ENCODE data around the gene KIRREL1.

DNA sequence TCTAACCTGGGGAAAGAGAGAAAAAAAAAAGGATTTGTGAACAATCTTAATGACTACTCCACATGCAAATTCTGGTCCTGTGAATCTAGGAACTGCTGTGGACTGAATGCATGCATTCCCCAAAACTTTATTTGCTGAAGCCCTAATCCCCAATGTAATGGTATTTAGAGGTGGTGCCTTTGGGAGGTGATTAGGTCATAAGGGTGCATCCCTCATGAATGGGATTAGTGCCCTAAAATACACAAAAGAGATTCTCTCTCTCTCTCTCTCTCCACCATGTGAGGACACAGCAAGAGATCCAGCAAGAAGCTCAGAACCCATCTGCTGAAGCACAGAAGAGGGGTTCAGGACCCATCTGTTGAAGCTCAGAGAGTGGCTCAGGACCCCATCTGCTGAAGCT, 26.2 kb upstream of the KIRREL1 start:
- TF ChIP-seq TSHZ2 (CRISPR knock-in tag; IDR thresholded peaks at IDR 0.05) (no peak), GLIS3 (CRISPR knock-in tag; IDR thresholded peaks at IDR 0.05) (no peak), ZNF70 (CRISPR knock-in tag; IDR thresholded peaks at IDR 0.05) (no peak), BACH2 (CRISPR knock-in tag; IDR thresholded peaks at IDR 0.05; ENCODE audit: borderline replicate concordance) (no peak), CSRNP3 (CRISPR knock-in tag; IDR thresholded peaks at IDR 0.05) (no peak), ZFP3 (CRISPR knock-in tag; IDR thresholded peaks at IDR 0.05) (no peak), SNAI2 (CRISPR knock-in tag; IDR thresholded peaks at IDR 0.05) (no peak)
- TF ChIP-seq, protein P1, sequence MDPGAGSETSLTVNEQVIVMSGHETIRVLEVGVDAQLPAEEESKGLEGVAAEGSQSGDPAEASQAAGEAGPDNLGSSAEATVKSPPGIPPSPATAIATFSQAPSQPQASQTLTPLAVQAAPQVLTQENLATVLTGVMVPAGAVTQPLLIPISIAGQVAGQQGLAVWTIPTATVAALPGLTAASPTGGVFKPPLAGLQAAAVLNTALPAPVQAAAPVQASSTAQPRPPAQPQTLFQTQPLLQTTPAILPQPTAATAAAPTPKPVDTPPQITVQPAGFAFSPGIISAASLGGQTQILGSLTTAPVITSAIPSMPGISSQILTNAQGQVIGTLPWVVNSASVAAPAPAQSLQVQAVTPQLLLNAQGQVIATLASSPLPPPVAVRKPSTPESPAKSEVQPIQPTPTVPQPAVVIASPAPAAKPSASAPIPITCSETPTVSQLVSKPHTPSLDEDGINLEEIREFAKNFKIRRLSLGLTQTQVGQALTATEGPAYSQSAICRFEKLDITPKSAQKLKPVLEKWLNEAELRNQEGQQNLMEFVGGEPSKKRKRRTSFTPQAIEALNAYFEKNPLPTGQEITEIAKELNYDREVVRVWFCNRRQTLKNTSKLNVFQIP (CRISPR knock-in tag; IDR thresholded peaks at IDR 0.05; ENCODE audit: borderline replicate concordance, low read depth) = no peak
- TF ChIP-seq, protein P2, sequence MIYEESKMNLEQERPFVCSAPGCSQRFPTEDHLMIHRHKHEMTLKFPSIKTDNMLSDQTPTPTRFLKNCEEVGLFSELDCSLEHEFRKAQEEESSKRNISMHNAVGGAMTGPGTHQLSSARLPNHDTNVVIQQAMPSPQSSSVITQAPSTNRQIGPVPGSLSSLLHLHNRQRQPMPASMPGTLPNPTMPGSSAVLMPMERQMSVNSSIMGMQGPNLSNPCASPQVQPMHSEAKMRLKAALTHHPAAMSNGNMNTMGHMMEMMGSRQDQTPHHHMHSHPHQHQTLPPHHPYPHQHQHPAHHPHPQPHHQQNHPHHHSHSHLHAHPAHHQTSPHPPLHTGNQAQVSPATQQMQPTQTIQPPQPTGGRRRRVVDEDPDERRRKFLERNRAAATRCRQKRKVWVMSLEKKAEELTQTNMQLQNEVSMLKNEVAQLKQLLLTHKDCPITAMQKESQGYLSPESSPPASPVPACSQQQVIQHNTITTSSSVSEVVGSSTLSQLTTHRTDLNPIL (CRISPR knock-in tag; IDR thresholded peaks at IDR 0.05; ENCODE audit: low read depth) = no peak
